HG03378 (cell line): ENCODE measurements around the gene INO80B.
"Not testable (repeated sequence)": the region's sequence is repeated elsewhere in the genome, so short reads cannot be mapped to it uniquely, and the experiment has no call there.

ENCODE experiments used
- ATAC-seq: cut with Tn5 transposase; IDR thresholded peaks from one replicate; pipeline ENCODE4 v1.9.1; 2021; ENCODE audit warnings: mild to moderate bottlenecking, moderate library complexity; ENCODE audit not compliant: unreplicated experiment

Gene INO80B

DNA sequence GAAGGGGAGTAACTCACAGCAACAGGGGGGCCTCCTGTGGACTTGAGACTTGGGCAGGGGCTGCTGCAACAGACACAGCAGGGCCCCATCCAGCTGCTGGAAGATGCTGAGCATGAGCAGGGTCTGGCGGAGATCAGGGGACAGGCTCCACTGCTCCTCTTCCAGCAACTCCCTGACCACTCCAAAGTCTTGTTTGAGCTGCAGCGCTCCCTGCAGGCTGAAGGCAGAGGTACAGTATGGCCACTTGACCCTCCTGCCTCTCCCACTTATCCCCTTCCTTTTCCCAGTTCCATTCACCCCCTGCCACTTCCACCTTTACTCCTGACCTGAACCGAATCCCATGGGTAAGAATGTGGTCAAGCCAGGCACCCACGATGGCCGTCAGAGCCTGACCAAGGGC is 20.0 kb downstream of the INO80B start:
- ATAC-seq, result no peak

GRCh38 chr2:74481431-74481830 is 26.5 kb downstream of the INO80B start:
- no peak for ATAC-seq

DNA sequence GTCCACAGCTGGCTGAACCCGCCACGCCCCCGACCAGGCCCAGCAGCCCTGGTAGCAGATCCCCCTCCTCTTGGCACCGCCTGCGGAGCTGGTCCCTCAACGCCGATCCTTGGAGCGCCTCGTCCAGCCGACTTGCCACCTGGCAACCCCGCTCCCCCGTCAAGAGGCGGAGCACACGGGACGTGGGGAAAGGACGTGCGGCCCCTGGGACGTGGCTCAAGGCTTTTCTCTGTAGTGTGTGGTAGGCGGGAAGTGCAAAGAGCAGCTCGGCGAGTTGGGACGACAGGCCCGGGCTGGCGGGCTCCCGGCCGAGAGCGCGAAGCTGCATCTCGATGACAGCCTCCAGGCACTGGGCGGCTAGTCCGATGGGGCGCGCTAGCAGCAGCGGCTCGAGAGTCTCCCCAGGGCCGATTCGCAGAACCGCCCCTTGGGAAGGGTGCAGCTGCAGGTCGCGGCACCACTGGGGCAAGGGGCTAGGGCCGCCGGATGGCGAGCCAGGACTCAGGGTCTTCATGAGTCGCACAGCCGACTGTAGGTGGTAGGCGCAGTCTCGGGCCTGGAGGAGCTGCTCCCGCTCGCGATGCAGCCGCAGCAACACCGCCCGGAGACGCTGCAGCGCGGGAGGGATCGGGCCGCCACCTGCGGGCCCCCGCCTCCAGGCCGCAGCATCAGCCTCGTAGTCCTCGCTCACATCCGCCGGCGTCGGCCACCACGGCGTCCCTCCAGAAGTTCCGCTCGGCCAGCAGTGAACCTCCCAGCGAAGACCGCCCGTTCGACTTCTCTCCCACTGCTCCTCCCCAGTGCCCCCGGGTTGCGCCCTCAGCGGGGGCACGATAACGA is 27.3 kb downstream of the INO80B start:
- ATAC-seq, result peak; percentile 30

GRCh38 chr2:74482801-74483674 is 28.2 kb downstream of the INO80B start, which contains the start of the genes CCDC142 and TTC31:
Gene CCDC142, minus strand, starts transcription at chr2:74482998. Its CDS starts 161 bp downstream, at chr2:74482837.
Gene TTC31, plus strand, starts transcription at chr2:74483081. Its CDS starts 15 bp downstream, at chr2:74483096.
- peak; percentile 88 for ATAC-seq

- ATAC-seq, result not testable (repeated sequence)
Observed at GRCh38 chr2:74483675-74484164, 28.8 kb downstream of the INO80B start.

DNA sequence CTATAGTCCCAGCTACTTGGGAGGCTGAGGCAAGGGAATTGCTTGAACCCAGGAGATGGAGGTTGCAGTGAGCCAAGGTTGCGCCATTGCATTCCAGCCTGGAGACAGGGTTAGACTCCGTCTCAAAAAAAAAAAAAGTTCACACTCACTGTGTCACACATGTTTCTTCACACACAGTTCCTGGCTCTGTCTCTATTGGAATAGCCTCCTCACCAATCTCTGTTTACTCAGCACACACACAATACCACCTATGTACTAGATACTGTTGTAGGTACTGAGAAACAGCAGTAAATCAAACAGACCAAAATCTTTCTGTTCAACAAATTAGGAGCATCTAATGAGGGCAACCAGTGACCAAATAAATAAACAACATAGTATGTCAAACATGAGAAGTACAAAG is 31.3 kb downstream of the INO80B start:
- ATAC-seq, result no peak

DNA sequence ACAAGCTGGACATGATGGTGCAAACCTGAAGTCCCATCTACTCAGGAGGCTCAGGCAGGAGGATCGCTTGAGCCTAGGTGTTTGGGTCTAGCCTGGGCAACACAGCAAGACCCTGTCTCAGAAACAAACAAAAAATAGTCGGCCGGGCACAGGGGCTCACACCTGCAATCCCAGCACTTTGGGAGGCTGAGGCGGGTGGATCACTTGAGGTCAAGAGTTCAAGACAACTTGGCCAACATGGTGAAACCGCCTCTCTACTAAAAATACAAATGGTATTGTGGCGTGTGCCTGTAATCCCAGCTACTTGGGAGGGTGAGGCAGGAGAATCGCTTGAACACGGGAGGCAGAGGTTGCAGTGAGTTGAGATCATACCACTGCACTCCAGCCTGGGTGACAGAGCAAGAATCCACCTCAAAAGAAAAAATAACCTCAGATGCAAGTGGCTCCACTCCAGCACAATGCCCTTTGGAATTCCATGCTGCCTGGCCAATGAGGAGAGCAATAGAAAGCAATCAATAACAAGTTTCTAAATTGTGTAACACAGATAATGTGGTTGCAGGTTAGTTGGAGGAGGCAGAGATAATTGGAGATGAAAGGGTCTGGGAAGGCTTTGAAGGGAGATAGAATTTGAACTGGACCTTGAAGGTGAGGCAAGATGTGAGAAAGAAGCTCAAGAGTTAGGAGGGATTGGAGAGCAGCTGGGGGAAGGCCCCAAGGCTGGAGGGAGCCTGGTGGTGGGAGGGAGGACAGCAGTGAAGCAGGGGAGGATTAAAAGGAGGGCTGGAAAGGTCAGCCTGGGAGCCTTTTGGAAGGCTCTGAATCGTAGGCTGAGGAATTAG is 34.0 kb downstream of the INO80B start:
- ATAC-seq, result no peak

DNA sequence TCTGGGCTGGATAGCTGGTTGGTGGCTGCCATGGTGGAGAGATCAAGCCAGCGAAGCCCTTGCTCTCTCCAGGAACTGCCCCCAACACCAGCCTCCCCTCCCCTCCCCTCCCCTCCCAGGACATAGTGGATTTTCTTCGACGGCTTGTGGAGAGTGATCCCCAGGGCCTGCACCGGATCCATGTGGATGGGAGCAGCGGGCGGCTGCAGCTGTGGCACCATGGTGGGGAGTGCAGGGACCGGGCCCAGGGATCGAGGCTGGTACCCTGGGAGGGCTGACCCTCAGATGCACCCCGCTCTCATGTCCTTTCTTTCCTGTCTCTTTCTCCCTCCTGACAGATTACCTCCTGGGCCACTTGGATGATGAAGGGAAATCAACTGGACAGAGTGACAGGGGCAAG is 35.0 kb downstream of the INO80B start:
- no peak for ATAC-seq

GRCh38 chr2:74491648-74492544 is 37.0 kb downstream of the INO80B start:
- ATAC-seq, result no peak

GRCh38 chr2:74493546-74493945 is 38.7 kb downstream of the INO80B start:
- no peak for ATAC-seq

GRCh38 chr2:74495440-74495839 is 40.6 kb downstream of the INO80B start:
- ATAC-seq, result no peak

DNA sequence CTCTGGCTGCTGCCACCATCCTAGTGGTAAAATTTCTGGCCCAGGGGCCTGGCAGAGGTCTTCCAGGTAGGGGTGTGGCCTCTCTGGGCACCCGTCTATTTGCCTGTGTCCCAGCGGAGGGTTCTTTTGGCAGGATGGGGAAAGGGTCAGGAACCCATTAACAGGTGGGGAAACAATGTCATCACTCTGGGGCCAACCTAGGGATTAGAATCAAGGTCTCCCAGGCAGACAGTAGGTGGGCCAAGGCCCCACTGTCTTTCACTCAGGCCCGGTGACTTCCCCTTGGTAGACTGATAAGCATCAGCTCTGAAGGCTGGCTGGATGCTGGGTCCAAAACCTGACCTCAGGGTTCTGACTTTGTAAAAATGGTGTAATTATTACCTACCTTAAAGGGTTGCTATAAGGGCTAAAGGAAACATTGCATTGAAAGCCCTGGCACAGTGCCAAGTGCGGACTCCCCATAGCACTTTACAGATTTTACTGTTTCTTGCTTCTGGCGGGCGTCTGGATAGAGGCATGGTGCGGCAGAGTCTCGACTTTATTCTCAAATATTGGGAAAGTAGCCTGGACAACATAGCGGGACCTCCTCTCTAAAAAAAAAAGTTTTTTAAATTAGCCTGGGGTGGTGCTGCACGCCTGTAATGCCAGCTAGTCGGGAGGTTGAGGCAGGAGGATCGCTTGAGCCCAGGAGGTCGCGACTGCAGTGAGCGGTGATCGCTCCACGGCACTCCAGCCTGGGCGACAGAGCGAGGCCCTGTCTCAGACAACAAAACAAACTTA is 42.3 kb downstream of the INO80B start:
- no peak for ATAC-seq

- no peak for ATAC-seq
Observed at GRCh38 chr2:74497777-74498499, 43.1 kb downstream of the INO80B start.

DNA sequence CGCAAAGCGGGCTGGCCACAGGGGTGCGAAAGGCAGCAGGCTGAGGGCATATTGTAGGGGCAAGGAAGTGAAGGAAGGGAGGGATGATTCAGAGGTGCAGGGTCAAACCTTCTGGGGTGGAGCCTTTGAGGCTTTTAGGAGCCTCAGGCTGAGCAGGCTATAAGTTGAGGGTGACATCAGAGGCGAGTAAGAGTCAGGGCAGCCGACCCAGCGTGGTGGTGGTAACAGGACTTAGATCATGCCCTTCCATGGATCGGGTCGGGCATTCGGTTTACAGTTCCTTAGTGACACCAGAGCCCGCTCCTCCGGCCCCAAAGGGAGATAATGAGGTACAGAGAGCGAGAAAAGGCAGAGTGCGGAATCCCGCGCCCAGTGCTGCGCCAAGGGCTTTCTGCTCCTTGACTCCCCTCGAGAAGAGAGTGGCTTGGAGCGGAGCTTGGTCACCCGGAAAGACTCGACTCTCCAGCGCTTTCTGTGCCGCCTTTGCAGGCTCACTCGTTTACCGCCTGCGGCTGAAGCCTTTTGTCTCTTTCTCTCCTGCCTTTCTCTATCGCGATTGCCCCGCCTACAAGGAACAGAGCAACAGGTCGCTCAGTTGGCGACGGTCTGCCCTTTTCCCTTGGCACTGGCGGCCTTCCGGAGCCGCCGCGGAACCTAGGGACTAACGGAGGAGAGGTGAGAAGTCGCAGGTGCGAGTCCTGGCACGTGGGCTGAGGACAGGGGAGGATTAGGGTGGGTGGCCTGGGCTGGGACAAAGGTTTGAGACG is 43.8 kb downstream of the INO80B start:
- ATAC-seq, result no peak

DNA sequence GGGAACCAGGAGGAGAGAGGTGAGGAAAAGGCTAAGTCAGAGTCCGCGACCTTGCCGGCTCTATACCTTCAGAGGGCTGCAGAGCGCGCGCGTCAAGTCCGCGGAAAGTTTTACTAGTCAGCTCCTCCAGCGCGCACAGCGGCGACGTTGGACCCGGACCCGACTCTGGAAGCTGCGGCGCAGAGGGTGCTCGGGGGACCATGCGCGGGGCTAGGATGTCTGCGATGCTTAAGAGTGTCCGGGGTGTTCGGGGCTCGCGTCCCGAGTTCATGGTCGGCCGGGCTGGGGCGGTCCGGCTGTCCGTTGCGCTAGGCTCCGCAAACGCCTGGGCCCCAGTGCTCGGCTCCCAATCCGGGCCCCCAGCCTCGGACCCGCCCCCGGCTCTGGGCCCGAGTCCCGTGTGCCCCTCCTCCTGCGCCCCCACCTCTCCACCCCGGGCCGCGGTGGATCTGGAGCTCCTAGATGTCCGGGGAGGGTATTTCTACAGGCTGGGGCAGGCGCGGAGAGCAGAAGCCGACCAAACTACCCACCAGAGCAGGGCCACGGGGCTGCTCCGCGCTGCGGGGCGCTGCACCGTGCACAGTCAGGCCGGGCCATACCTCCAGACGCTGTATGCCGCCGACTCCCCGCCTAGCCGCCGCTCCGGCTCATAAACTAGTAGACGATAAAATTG is 44.5 kb downstream of the INO80B start, which contains the start of gene LBX2:
Gene LBX2 (minus strand): TSS at position 337 of the 673 bp plus-strand sequence. CDS start 66 bp downstream, at position 271.
- ATAC-seq, result no peak

DNA sequence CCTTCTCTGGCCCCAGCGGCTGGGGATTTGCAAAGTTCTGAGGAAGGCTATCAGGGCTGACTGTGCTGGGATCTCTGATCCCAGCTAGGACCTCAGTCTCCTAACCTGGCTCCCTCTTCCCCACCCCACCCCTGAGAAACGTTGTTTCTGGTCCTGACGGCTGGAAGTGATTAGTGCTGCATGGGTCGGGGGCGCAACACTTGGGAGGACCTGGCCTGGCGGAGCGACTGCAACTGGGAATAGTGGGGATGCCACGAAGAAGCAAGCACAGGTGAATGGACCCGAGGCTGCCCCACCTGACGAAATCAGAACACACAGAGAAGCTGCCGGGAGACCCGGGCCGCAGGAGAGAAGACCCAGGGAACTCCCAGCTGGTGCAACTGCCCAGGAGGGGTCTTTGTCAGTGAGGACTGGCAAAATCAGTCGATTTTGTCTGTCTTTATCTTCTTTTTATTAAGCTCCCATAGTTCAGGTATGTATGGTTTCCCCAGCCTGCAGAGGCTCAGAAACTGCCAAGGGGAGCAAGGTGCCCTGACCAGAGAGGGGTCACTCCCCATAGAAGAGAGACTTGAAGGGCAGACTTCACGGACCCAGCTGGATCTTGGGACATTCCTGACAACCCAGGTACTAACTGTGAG is 45.2 kb downstream of the INO80B start:
- no peak for ATAC-seq
